HG03342 (cell line): ENCODE data around the gene CCDC30.
"Not testable (repeated sequence)": the region's sequence is repeated elsewhere in the genome, so short reads cannot be mapped to it uniquely, and the experiment has no call there.

Experiments
- ATAC-seq: cut with Tn5 transposase; IDR thresholded peaks from one replicate; pipeline ENCODE4 v1.9.1; 2021; ENCODE audit warnings: mild to moderate bottlenecking, moderate library complexity; ENCODE audit not compliant: unreplicated experiment

Gene CCDC30

GRCh38 chr1:42449256-42449655, 13.8 kb upstream of the CCDC30 start:
- ATAC-seq: no peak

- ATAC-seq: no peak
Observed at GRCh38 chr1:42450061-42450460, 13.0 kb upstream of the CCDC30 start.

- ATAC-seq: no peak
Observed at GRCh38 chr1:42453386-42453785, 9.7 kb upstream of the CCDC30 start.

- ATAC-seq: no peak
Observed at GRCh38 chr1:42454403-42454802, 8.7 kb upstream of the CCDC30 start.

- peak; percentile 81 for ATAC-seq
Observed at GRCh38 chr1:42456010-42456753, 6.9 kb upstream of the CCDC30 start, which contains the start of the genes PPCS and ZMYND12. Gene PPCS (plus strand): TSS chr1:42456543. CDS start chr1:42456566, 23 bp downstream. Gene ZMYND12 (minus strand): TSS chr1:42456022. CDS start chr1:42455997, 25 bp downstream.

- peak; percentile 57 for ATAC-seq
Observed at GRCh38 chr1:42456754-42457089, 6.4 kb upstream of the CCDC30 start.

GRCh38 chr1:42461196-42461595, 1.9 kb upstream of the CCDC30 start:
- ATAC-seq: no peak

- ATAC-seq: no peak
Observed at GRCh38 chr1:42463921-42464320, 835 bp downstream of the CCDC30 start.

GRCh38 chr1:42466030-42466429, 2.9 kb downstream of the CCDC30 start:
- ATAC-seq: no peak

- ATAC-seq: no peak
Observed at GRCh38 chr1:42469727-42470126, 6.6 kb downstream of the CCDC30 start.

- ATAC-seq: no peak
Observed at GRCh38 chr1:42476605-42477004, 13.5 kb downstream of the CCDC30 start.

- ATAC-seq: not testable (repeated sequence)
Observed at GRCh38 chr1:42477354-42477753, 14.3 kb downstream of the CCDC30 start.

- ATAC-seq: no peak
Observed at GRCh38 chr1:42477775-42478174, 14.7 kb downstream of the CCDC30 start.

- ATAC-seq: no peak
Observed at GRCh38 chr1:42479621-42480020, 16.5 kb downstream of the CCDC30 start.

GRCh38 chr1:42480921-42481320, 17.8 kb downstream of the CCDC30 start:
- no peak for ATAC-seq

- no peak for ATAC-seq
Observed at GRCh38 chr1:42482635-42483153, 19.6 kb downstream of the CCDC30 start.

GRCh38 chr1:42484382-42484781, 21.3 kb downstream of the CCDC30 start:
- ATAC-seq: no peak

GRCh38 chr1:42490237-42490636, 27.2 kb downstream of the CCDC30 start:
- ATAC-seq: no peak

- ATAC-seq: not testable (repeated sequence)
Observed at GRCh38 chr1:42502031-42502430, 38.9 kb downstream of the CCDC30 start.

GRCh38 chr1:42504535-42505128, 41.5 kb downstream of the CCDC30 start:
- no peak for ATAC-seq

GRCh38 chr1:42506576-42506975, 43.5 kb downstream of the CCDC30 start:
- ATAC-seq: no peak

GRCh38 chr1:42511581-42512155, 48.6 kb downstream of the CCDC30 start:
- ATAC-seq: not testable (repeated sequence)
